Measurements from ENCODE around the gene HJV.

DNA sequence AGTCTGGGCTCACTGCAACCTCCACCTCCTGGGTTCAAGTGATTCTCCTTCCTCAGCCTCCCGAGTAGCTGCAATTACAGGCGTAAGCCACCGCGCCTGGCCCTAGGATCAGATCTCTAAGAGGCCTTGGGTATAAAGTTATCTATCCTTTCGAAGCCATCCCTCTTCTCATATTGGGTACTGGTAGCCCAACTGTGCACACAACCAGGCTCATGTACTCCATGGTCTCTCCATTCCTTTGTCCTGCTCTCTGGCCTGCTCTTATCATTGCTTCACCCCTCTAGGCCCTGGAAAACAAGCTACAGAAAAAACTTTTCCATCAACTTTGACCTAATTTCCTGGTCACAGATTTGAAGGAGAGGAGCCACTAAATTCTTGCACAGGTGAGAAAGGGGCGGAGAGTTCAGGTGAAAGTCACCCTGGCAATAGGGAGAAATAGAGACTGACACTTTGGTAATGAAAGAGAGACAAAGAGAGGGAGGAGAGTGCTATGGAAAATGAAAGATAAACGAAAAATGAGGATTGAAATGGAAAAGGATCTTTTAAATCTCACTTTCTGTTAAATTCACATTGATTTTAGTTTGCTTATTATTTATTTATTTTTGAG, 31.2 kb downstream of the HJV start:
- TF ChIP-seq CTCF (IDR thresholded peaks at IDR 0.05) = peak in 1 of 7 experiments; percentile 1
- peak in 2 of 3 donors; percentile 21 to 38 for TF ChIP-seq POLR2A (IDR thresholded peaks at IDR 0.05)
